ENCODE measurements around the gene SLC6A9.

Gene SLC6A9

GRCh38 chr1:43983253-43983899, 47.9 kb downstream of the SLC6A9 start:
- no peak for DNase-seq (ENCODE audit: low spot score)

- DNase-seq (ENCODE audit: low spot score) = no peak
These were observed 48.5 kb downstream of the SLC6A9 start for GRCh38 chr1:43982808-43983207.

- no peak for DNase-seq (ENCODE audit: low spot score)
These were observed 49.0 kb downstream of the SLC6A9 start for GRCh38 chr1:43982241-43982640.

GRCh38 chr1:43981636-43982035, 49.6 kb downstream of the SLC6A9 start:
- no peak for DNase-seq (ENCODE audit: low spot score)

- DNase-seq (ENCODE audit: low spot score) = no peak
These were observed 50.1 kb downstream of the SLC6A9 start for GRCh38 chr1:43981135-43981491.

- DNase-seq (ENCODE audit: low spot score) = no peak
These were observed 50.8 kb downstream of the SLC6A9 start for GRCh38 chr1:43980255-43981134.

GRCh38 chr1:43979528-43980254, 51.6 kb downstream of the SLC6A9 start:
- peak; percentile 71 for DNase-seq (ENCODE audit: low spot score)

GRCh38 chr1:43979261-43979527, 52.1 kb downstream of the SLC6A9 start:
- no peak for DNase-seq (ENCODE audit: low spot score)

GRCh38 chr1:43978551-43979260, 52.6 kb downstream of the SLC6A9 start, which contains the start of gene B4GALT2:
Gene B4GALT2 (plus strand): TSS chr1:43979210. CDS start chr1:43981161, 1,951 bp downstream.
- peak; percentile 63 for DNase-seq (ENCODE audit: low spot score)

GRCh38 chr1:43978264-43978550, 53.1 kb downstream of the SLC6A9 start:
- DNase-seq (ENCODE audit: low spot score) = no peak

- DNase-seq (ENCODE audit: low spot score) = no peak
These were observed 53.6 kb downstream of the SLC6A9 start for GRCh38 chr1:43977376-43978263.

GRCh38 chr1:43976890-43977289, 54.4 kb downstream of the SLC6A9 start:
- no peak for DNase-seq (ENCODE audit: low spot score)

- DNase-seq (ENCODE audit: low spot score) = no peak
These were observed 55.2 kb downstream of the SLC6A9 start for GRCh38 chr1:43976045-43976444.

- no peak for DNase-seq (ENCODE audit: low spot score)
These were observed 55.9 kb downstream of the SLC6A9 start for GRCh38 chr1:43975249-43975961.

- DNase-seq (ENCODE audit: low spot score) = peak; percentile 97
These were observed 56.6 kb downstream of the SLC6A9 start, which contains the start of gene ATP6V0B for GRCh38 chr1:43974443-43975248. Gene ATP6V0B (plus strand): TSS chr1:43974960. CDS start chr1:43975041, 81 bp downstream.

GRCh38 chr1:43973981-43974442, 57.2 kb downstream of the SLC6A9 start:
- no peak for DNase-seq (ENCODE audit: low spot score)

GRCh38 chr1:43971336-43971980, 59.8 kb downstream of the SLC6A9 start:
- DNase-seq (ENCODE audit: low spot score) = no peak

- DNase-seq (ENCODE audit: low spot score) = no peak
These were observed 60.4 kb downstream of the SLC6A9 start for GRCh38 chr1:43970911-43971310.

- no peak for DNase-seq (ENCODE audit: low spot score)
These were observed 60.8 kb downstream of the SLC6A9 start for GRCh38 chr1:43970502-43970901.
